ENCODE data around the gene LILRB2.
"Not testable (repeated sequence)": the region's sequence is repeated elsewhere in the genome, so short reads cannot be mapped to it uniquely, and the experiment has no call there.

LILRB2 gene

DNA sequence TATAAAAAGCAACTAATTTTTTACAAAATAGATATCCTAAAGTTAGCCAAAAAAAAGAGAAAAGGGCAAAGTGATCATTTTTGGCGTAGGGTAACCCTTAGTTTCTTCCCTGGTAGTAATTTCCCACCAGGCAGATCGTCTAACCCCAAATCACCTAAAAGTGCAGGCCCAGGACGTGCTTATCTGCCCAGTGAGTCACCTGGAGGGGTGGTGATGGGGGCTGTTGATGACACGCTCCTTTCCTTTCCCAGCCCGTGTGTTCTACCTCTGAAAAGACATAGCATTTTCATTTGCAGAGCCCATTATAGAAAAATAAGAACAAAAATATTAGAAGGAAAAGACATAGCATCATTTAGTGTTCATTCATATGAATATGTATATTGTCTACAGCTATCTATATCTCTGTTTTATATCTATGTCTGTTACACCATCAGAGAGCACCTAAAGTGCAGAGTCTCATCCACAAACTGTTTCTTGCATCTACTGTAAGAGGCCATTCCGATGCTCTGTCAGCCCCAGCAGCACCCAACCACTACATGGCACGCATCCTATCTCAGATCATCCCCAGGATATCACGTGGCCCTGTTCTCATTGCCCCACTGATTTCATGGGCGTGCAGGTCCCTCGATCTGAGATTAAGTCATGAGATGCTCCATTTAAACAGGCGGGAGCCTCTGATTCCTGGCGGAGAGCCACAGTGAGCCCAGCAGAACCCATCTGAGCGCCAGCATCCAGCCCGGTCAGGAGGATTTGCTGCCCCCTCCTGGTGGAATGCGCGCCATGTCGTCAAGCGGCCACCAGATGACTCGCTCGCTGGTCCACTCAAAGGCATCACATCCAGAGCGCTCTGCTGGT is 49.6 kb downstream of the LILRB2 start:
- peaks cover 4% of the 10 kb centered on the region; the same call in 1 of the 2 replicates for H3K9me3 ChIP-seq (ENCODE audit: low read length)
- no peak overlapping the region for H2AFZ ChIP-seq (ENCODE audit: low read length)
- no peak overlapping the region for H3K4me3 ChIP-seq (ENCODE audit: low read depth, low read length, poor library complexity, severe bottlenecking)
- H4K20me1 ChIP-seq (ENCODE audit: insufficient read depth, low read length) = no peaks in the 10 kb centered on the region
- no peaks in the 10 kb centered on the region for H3K79me2 ChIP-seq (ENCODE audit: insufficient read depth, low read length)
- H3K27me3 ChIP-seq (ENCODE audit: insufficient read depth, low read length) = no peaks in the 10 kb centered on the region; the same call in 1 of the 2 replicates
- no peak overlapping the region for H3K9ac ChIP-seq (ENCODE audit: low read length)
- H3K4me1 ChIP-seq (ENCODE audit: insufficient read depth, low read length, severe bottlenecking) = no peaks in the 10 kb centered on the region
- no peak overlapping the region for H3K4me2 ChIP-seq (ENCODE audit: low read length)
- no peak overlapping the region for H3K27ac ChIP-seq (ENCODE audit: low read depth, low read length, poor library complexity, severe bottlenecking)
- H3K36me3 ChIP-seq (ENCODE audit: insufficient read depth, low read length) = no peaks in the 10 kb centered on the region; the same call in 1 of the 2 replicates
- no peaks in the 10 kb centered on the region for H3K9me2 ChIP-seq (ENCODE audit: low read depth, low read length)
- no peaks in the 10 kb centered on the region for H3F3A ChIP-seq (ENCODE audit: insufficient read depth, low read length)
- TF ChIP-seq, protein P1, sequence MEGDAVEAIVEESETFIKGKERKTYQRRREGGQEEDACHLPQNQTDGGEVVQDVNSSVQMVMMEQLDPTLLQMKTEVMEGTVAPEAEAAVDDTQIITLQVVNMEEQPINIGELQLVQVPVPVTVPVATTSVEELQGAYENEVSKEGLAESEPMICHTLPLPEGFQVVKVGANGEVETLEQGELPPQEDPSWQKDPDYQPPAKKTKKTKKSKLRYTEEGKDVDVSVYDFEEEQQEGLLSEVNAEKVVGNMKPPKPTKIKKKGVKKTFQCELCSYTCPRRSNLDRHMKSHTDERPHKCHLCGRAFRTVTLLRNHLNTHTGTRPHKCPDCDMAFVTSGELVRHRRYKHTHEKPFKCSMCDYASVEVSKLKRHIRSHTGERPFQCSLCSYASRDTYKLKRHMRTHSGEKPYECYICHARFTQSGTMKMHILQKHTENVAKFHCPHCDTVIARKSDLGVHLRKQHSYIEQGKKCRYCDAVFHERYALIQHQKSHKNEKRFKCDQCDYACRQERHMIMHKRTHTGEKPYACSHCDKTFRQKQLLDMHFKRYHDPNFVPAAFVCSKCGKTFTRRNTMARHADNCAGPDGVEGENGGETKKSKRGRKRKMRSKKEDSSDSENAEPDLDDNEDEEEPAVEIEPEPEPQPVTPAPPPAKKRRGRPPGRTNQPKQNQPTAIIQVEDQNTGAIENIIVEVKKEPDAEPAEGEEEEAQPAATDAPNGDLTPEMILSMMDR (IDR thresholded peaks at IDR 0.05; ENCODE audit: low read length) = peak; percentile 85
- TF ChIP-seq EZH2 (IDR thresholded peaks at IDR 0.05; ENCODE audit: borderline replicate concordance, low read length) = no peak

DNA sequence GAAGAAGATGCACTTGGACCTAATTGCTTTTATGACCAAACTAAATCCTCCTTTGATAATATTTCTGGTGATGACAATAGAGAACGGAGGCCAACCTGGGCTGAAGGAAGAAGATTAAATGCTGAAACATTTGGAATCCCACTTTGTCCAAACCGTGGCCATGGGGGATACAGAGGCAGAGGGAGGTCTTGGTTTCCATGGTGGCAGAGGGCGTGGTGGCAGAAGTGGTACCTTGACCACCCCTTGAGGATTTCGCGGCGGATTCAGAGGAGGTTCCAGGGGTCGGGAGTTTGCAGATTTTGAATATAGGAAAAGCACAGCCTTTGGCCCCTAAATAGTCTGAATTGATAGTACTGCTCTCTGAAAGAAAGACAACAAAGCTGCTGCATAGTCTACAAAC is 50.9 kb downstream of the LILRB2 start:
- Histone ChIP-seq H3K4me1 (ENCODE audit: insufficient read depth, low read length, severe bottlenecking) (no peaks in the 10 kb centered on the region), H3K4me2 (ENCODE audit: low read length) (no peak overlapping the region), H3K9ac (ENCODE audit: low read length) (no peak overlapping the region), H4K20me1 (ENCODE audit: insufficient read depth, low read length) (no peaks in the 10 kb centered on the region), H3F3A (ENCODE audit: insufficient read depth, low read length) (no peaks in the 10 kb centered on the region), H3K79me2 (ENCODE audit: insufficient read depth, low read length) (no peaks in the 10 kb centered on the region), H2AFZ (ENCODE audit: low read length) (no peak overlapping the region), H3K27me3 (ENCODE audit: insufficient read depth, low read length) (no peaks in the 10 kb centered on the region; the same call in 1 of the 2 replicates), H3K4me3 (ENCODE audit: low read depth, low read length, poor library complexity, severe bottlenecking) (no peak overlapping the region), H3K9me2 (ENCODE audit: low read depth, low read length) (no peaks in the 10 kb centered on the region), H3K27ac (ENCODE audit: low read depth, low read length, poor library complexity, severe bottlenecking) (no peak overlapping the region), H3K36me3 (ENCODE audit: insufficient read depth, low read length) (no peaks in the 10 kb centered on the region; the same call in 1 of the 2 replicates), H3K9me3 (ENCODE audit: low read length) (peaks cover 4% of the 10 kb centered on the region; the same call in 1 of the 2 replicates)
- TF ChIP-seq, protein P1 (IDR thresholded peaks at IDR 0.05; ENCODE audit: low read length) = no peak
- no peak for TF ChIP-seq EZH2 (IDR thresholded peaks at IDR 0.05; ENCODE audit: borderline replicate concordance, low read length)

DNA sequence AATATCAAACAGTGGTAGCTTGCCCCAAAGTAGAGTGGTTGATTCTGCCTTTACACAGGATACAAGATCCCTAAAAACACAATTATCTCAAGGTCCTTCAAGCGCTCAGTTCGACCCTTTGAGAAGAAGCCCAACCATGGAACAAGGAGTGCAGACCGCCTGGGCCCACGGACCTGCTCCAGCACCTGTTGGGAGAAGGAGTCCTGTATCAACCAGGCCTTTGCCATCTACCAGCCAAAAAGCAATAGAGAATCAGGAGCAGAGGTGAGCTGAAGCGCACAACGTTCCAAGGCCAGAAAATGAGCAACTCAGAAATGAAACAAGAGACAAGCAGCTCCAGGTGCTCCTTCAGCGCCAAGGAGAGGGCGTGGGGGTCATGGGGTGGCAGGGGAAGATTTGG is 51.8 kb downstream of the LILRB2 start:
- no peak overlapping the region for H3K27ac ChIP-seq (ENCODE audit: low read depth, low read length, poor library complexity, severe bottlenecking)
- no peak overlapping the region for H3K4me3 ChIP-seq (ENCODE audit: low read depth, low read length, poor library complexity, severe bottlenecking)
- no peaks in the 10 kb centered on the region for H4K20me1 ChIP-seq (ENCODE audit: insufficient read depth, low read length)
- H3K9ac ChIP-seq (ENCODE audit: low read length) = no peak overlapping the region
- no peak overlapping the region for H3K4me2 ChIP-seq (ENCODE audit: low read length)
- no peaks in the 10 kb centered on the region for H3K9me2 ChIP-seq (ENCODE audit: low read depth, low read length)
- no peak for TF ChIP-seq EZH2 (IDR thresholded peaks at IDR 0.05; ENCODE audit: borderline replicate concordance, low read length)
- TF ChIP-seq, protein P1 (IDR thresholded peaks at IDR 0.05; ENCODE audit: low read length) = no peak
- H2AFZ ChIP-seq (ENCODE audit: low read length) = no peak overlapping the region
- no peaks in the 10 kb centered on the region; the same call in 1 of the 2 replicates for H3K36me3 ChIP-seq (ENCODE audit: insufficient read depth, low read length)
- H3F3A ChIP-seq (ENCODE audit: insufficient read depth, low read length) = no peaks in the 10 kb centered on the region
- peaks cover 4% of the 10 kb centered on the region; the same call in 1 of the 2 replicates for H3K9me3 ChIP-seq (ENCODE audit: low read length)
- H3K27me3 ChIP-seq (ENCODE audit: insufficient read depth, low read length) = no peaks in the 10 kb centered on the region; the same call in 1 of the 2 replicates
- no peaks in the 10 kb centered on the region for H3K79me2 ChIP-seq (ENCODE audit: insufficient read depth, low read length)
- no peaks in the 10 kb centered on the region for H3K4me1 ChIP-seq (ENCODE audit: insufficient read depth, low read length, severe bottlenecking)

DNA sequence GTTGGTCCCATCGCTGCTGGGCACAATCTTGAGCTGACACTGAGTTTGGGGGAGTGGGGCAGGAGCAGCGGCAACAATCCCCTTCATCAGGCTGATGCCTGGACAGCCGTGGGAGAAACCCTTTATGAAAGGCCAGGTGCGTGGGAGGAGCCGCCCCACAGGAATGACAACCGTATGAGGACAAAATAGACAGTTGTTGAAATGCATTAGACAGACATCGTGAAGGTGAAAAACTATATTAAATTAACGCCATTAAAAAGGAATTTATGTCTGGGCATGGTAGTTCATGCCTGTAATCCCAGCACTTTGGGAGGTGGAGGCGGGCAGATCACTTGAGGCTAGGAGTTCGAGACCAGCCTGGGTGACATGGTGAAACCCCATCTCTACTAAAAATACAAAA is 56.3 kb downstream of the LILRB2 start:
- not testable (repeated sequence) for H3F3A ChIP-seq (ENCODE audit: insufficient read depth, low read length); H3K9me3 ChIP-seq (ENCODE audit: low read length); H4K20me1 ChIP-seq (ENCODE audit: insufficient read depth, low read length); H3K4me1 ChIP-seq (ENCODE audit: insufficient read depth, low read length, severe bottlenecking); H2AFZ ChIP-seq (ENCODE audit: low read length); H3K9ac ChIP-seq (ENCODE audit: low read length); H3K9me2 ChIP-seq (ENCODE audit: low read depth, low read length); H3K4me2 ChIP-seq (ENCODE audit: low read length); H3K36me3 ChIP-seq (ENCODE audit: insufficient read depth, low read length); H3K4me3 ChIP-seq (ENCODE audit: low read depth, low read length, poor library complexity, severe bottlenecking); H3K79me2 ChIP-seq (ENCODE audit: insufficient read depth, low read length); H3K27me3 ChIP-seq (ENCODE audit: insufficient read depth, low read length); H3K27ac ChIP-seq (ENCODE audit: low read depth, low read length, poor library complexity, severe bottlenecking)

DNA sequence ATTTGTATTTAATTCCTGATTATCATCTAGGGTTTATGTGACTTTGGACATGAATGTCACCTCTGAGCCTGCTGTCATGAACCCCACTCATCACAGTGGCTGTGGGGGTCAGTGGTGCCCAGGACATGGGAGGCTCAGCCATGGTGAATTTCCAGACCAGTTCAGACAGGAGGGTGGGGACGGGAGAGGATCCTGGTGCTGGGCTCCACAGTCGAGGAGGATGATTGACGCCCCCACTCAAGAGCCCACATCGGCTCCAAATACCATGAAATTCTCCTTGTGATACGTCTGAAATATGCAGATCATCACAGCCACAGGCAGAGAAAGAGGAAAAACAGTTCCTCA is 57.0 kb downstream of the LILRB2 start:
- H3K27me3 ChIP-seq (ENCODE audit: insufficient read depth, low read length); H3K4me3 ChIP-seq (ENCODE audit: low read depth, low read length, poor library complexity, severe bottlenecking); H3K4me1 ChIP-seq (ENCODE audit: insufficient read depth, low read length, severe bottlenecking); H3K27ac ChIP-seq (ENCODE audit: low read depth, low read length, poor library complexity, severe bottlenecking); H3K9me2 ChIP-seq (ENCODE audit: low read depth, low read length); H3K9me3 ChIP-seq (ENCODE audit: low read length); H3K4me2 ChIP-seq (ENCODE audit: low read length); H4K20me1 ChIP-seq (ENCODE audit: insufficient read depth, low read length); H3F3A ChIP-seq (ENCODE audit: insufficient read depth, low read length); H3K79me2 ChIP-seq (ENCODE audit: insufficient read depth, low read length); H3K36me3 ChIP-seq (ENCODE audit: insufficient read depth, low read length); H2AFZ ChIP-seq (ENCODE audit: low read length); H3K9ac ChIP-seq (ENCODE audit: low read length): not testable (repeated sequence)

Measured in OCI-LY1 (cell line).